OCI-M1 (cell line): ENCODE data around the gene RBM22.

ENCODE experiments used
- DNase-seq: peaks from one replicate; lab custom pipeline; 2025; lab: John Stamatoyannopoulos, UW

RBM22 gene

DNA sequence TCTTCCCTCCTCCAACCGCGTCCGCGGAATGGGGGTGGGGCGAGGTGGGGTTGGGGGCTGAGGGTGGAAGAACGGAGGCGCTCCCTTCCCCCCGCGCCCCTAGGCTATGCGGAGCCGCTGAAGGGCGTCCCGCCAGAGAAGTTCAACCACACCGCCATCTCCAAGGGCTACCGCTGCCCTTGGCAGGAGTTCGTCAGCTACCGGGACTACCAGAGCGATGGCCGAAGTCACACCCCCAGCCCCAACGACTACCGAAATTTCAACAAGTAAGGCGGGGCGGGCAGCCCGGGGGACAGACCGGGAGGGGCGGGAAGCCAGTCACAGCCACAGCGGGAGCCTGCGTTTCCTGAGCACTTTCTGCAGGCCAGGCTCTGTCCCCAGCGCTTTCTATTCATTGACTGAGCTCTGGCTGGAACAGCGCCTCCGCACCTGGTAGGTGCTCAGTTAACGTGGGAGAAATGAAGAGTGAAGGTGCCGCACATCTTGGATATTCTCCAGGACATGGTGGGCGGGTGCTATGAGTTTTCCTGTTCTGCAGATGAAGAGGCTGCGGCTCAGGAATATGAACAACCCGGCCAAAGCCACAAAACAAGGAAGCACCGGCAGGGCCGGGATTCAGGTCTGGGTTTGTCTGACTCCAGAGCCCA lies 28.5 kb downstream of the RBM22 start:
- DNase-seq = no peak

- no peak for DNase-seq
Measured at GRCh38 chr5:150671509-150672236, 29.2 kb downstream of the RBM22 start.

- no peak for DNase-seq
Measured at GRCh38 chr5:150670948-150671310, 29.9 kb downstream of the RBM22 start.

GRCh38 chr5:150670275-150670947 lies 30.5 kb downstream of the RBM22 start:
- DNase-seq = no peak

DNA sequence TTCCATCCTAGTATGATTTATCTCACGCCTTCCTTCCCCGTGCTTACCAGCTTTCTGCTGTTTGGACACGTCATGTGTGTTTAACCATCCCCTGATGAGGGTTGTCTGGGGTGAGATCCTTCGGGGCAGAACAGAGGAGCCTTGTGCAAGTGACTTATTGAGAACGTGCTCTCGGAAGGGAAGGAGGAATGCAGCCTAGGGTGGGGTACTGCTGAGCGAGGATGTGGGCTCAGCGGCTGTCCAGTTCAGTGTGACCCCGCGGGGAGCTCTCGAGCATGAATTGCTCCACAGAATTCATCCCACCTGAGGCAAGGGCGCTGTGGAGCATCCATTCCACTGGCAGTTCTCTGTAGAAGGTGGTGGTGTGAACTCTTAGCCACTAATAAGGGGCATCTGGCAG lies 35.8 kb downstream of the RBM22 start:
- no peak for DNase-seq

GRCh38 chr5:150663936-150664335 lies 36.9 kb downstream of the RBM22 start:
- no peak for DNase-seq

DNA sequence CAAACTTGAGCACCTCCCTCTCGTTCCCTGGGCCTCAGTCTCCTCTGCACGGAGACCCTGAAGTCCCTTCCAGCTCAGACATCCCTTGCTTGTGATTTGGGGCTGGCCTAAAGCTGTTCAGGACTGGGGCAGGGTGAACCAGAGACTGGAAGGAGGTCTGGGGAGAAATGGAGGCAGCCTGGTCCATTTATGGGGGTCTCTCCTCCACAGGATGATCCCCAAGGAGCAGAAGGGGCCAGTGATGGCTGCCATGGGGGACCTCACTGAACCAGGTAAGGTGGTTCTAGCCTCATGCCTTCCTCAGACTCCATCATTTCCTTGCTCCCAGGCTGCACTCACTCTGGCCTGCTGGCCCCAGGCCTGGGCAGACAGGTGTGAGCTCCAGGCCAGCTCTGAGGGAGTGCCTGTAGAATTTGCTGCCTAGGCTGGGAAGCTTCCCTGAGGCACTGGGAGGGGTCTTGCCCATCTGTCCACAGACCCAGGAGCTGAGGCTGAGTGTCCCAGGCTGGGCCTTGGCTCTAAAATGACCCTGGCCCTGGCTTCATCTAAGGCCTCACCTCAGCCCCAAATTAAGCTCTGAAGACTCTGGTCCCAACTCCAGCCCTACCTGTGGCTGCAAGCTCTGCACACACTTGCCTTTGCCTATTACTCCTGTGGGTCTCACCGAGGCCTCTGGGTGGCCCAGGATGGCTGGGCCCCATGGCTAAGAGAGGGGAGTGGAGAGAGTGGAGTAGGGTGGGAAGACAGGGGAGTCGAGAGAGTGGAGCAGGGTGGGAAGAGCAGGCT lies 37.9 kb downstream of the RBM22 start:
- DNase-seq = no peak

- no peak for DNase-seq
Measured at GRCh38 chr5:150661821-150662596, 38.9 kb downstream of the RBM22 start.

DNA sequence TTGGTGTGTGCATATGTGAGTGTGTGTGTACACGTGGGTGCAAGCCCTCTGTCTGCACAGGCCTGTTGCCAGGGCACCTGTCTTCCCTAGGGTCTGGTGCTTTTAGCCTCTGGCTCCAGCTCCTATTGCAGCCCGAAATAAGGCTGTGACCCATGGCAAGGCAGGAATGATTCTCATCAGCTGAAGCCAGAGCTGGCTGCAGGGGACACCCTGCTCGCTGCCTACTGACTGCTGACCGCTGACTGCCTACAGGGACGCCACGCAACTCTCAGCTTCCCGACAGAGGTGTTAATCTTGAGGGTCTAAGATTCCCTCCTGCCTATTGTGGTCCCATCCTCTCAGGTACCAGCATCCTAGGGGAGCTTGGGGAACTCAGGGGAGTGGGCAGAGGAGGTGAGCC lies 39.8 kb downstream of the RBM22 start, which contains the start of gene MYOZ3:
MYOZ3 (plus strand) TSS at position 166 of the 400 bp plus-strand sequence. CDS start 1,691 bp downstream, outside the sequence.
- no peak for DNase-seq

DNA sequence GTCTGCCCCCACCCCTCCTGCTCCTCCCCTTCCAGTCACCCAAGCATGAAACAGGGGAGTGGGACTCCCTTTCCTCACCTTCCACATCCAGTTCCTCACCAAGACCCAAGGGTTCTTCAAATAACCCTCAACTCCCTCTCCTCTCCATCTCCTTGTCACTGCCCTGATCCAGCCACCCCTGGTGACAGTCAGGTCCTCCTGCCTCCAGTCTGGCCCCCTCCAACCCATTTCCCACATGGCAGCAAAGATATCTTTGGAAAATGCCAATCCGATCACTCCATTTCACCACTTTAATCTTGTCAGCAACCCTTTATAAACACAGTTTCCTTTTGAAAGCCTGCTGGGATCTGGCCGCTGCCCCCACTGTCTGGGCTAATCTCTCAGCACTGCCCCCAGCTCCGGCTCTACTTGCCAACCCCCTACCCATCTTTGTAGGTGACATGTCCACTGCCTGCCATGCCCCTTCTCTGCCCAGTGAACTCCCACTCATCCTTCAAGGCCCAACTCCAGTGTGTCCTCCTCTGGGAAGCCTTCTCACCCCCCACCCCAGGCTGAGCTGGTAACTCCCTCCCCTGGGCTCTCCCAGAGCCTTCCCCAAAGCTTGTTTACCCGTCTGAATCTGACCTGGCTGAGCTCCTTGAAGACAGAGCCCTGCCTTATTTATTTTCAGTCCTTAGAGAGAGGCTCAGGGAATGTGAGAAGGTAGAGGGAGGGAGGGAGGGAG lies 40.6 kb downstream of the RBM22 start:
- no peak for DNase-seq

GRCh38 chr5:150659360-150660107 lies 41.3 kb downstream of the RBM22 start:
- no peak for DNase-seq

GRCh38 chr5:150658699-150659265 lies 42.1 kb downstream of the RBM22 start:
- DNase-seq = no peak

DNA sequence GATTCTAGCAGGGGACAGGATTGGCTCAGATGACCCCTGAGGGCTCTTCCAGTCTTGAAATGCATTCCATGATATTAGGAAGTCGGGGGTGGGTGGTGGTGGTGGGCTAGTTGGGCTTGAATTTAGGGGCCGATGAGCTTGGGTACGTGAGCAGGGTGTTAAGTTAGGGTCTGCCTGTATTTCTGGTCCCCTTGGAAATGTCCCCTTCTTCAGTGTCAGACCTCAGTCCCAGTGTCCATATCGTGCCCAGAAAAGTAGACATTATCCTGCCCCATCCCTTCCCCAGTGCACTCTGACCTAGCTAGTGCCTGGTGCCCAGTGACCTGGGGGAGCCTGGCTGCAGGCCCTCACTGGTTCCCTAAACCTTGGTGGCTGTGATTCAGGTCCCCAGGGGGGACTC lies 42.7 kb downstream of the RBM22 start:
- DNase-seq = no peak

DNA sequence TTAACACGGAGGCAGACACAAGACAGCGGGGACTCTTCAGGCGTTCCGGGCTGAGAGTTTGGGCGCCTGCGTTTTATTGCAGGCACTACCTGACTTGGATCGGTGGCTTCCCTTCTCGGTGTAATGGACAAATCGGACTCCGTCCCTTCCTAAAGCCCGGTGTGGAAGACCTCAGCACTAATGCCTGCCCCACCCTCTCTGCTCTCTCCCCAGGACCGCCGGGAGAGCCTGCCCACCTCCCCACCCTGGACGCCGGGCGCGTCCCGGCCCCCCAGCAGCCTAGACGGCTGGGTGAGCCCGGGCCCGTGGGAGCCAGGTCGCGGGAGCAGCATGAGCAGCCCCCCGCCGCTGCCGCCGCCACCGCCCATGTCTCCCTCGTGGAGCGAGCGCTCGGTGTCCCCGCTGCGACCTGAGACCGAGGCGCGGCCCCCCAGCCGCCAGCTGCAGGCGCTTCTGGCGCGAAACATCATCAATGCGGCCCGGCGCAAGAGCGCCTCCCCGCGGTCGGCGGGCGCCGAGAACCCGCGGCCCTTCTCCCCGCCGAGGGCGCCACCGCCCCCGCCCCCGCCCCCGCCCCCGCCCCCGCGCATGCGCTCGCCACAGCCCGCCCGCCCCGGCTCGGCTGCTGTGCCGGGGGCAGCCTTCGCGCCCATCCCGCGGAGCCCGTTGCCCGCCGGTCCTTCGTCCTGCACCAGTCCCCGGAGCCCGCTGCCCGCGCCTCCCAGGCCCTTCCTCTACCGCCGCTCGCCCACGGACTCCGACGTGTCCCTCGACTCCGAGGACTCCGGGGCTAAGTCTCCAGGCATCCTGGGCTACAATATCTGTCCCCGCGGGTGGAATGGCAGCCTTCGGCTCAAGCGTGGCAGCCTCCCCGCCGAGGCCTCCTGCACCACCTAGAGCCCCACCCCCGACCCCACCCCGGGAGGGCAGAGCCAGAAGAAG lies 44.4 kb downstream of the RBM22 start:
- peak; percentile 82 for DNase-seq

- no peak for DNase-seq
Measured at GRCh38 chr5:150655221-150655620, 45.6 kb downstream of the RBM22 start.

DNA sequence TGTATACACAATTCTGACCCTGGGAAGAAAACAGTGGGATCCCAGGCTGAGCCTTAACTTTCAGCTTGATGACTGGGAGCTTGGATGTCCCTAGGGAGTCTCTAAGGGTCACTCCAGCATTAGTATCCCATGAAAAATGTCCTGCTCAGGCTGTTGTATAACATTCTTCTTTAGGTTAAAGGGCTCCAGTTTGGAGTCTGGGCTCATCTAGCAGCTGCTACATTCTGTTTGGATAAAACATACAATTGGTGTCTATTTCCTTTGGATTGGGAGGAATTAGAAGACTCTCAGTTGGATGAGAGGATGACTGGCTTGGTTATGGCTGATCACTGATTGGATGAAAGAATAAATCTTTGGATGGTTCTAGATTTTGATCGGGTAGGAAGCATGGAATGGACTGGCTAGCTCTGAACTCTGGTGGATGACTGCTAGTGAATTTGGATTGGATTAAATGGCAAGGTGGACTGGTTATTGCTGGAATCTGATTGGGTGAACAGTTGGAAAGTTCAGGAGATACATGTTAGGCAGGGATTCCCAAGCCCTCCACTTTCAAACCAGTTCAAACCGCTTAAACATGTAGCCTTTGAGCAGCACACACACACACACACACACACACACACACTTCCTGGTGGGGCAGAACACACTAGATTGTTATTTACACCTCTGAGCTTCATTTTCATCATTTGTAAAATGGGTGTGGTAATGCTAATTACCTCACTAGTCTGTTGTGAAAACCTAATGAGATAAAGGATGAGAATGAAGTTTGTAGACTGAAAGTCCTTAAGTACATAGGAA lies 46.9 kb downstream of the RBM22 start:
- DNase-seq = no peak

GRCh38 chr5:150653145-150653761 lies 47.6 kb downstream of the RBM22 start:
- DNase-seq = peak; percentile 10
